Occipital lobe (tissue), 2 donors: ENCODE data around the gene HCFC1. TPM values are rescaled to one million over a fixed set of nuclear protein-coding genes. Genes with fewer than 3 reads are reported as not detected.
A peak's percentile ranks its signal among the peaks of the same experiment; 100 is the strongest.

Experiments used
- DNase-seq: peaks from one replicate; lab custom pipeline; 2025; lab: John Stamatoyannopoulos, UW
- total RNA-seq: library from RNA; depleted of rRNA; stranded (reverse); fragments of >200 nt; gene quantifications from one replicate; pipeline ENCODE4 v1.2.3, GENCODE V29; 2014

HCFC1 gene
- total RNA-seq, 1 donor from 2014 or later, result 12.6 TPM

DNA sequence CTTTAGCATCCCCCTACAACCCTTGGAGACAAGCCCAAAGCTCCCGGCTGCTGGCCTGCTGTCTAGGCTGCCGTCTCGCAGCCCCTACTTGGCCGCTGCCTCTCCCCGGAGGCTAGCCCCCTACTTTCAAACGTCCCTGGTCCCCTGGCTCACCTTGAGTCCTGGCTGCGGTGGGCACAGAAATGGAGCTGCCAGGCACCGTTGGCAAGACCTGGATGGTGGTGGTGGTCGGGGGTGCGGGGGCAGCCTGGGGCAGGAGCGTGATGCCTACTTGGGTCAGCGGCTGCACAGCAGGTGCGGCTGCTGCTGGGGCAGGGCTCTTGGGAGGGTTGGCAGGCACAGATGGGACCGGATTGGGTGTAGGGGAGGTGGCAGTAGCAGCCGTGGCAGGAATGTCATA lies 12.0 kb downstream of the HCFC1 start:
- no peak for DNase-seq

GRCh38 chrX:153958605-153959004 lies 13.0 kb downstream of the HCFC1 start:
- DNase-seq, result no peak

- no peak for DNase-seq
Measured at GRCh38 chrX:153957224-153957623, 14.4 kb downstream of the HCFC1 start.

GRCh38 chrX:153956044-153956907 lies 15.3 kb downstream of the HCFC1 start:
- DNase-seq, result no peak

- DNase-seq, result no peak
Measured at GRCh38 chrX:153955228-153955732, 16.3 kb downstream of the HCFC1 start.

- DNase-seq, result no peak
Measured at GRCh38 chrX:153954558-153955227, 16.9 kb downstream of the HCFC1 start.

- DNase-seq, result no peak
Measured at GRCh38 chrX:153953892-153954557, 17.6 kb downstream of the HCFC1 start.

- peak; percentile 35 for DNase-seq
Measured at GRCh38 chrX:153953342-153953830, 18.2 kb downstream of the HCFC1 start.

DNA sequence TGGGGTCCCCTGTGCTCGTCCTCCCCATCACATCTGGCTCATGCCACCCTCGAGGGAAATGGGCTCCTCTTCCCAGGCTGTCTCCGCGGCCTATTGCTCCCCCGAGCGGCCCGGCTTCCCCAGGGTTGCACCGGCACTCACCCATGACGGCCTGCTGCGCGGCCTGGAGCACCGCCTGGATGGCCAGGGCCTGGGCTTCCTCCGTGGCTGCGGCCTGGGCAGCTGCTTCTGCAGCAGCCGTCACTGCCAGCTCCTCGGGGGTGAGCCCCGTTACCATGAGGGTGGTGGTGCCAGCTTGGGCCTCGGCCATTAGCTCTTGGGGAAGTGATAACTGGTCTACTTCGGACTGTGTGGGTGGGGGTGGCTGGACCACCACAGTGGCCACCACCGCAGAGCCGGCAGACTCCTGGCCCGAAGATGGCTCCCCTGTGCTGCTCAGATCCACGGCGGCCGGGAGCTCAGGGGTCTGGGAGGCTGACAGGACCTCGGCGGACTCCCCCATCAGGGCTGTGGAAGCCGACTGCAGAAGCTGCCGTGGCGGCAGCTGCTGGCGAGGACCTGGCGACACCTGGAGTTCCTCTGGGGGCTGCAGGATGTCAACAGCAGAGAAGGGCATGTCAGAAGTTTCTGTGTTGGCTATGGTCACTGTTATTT lies 19.1 kb downstream of the HCFC1 start:
- no peak for DNase-seq

DNA sequence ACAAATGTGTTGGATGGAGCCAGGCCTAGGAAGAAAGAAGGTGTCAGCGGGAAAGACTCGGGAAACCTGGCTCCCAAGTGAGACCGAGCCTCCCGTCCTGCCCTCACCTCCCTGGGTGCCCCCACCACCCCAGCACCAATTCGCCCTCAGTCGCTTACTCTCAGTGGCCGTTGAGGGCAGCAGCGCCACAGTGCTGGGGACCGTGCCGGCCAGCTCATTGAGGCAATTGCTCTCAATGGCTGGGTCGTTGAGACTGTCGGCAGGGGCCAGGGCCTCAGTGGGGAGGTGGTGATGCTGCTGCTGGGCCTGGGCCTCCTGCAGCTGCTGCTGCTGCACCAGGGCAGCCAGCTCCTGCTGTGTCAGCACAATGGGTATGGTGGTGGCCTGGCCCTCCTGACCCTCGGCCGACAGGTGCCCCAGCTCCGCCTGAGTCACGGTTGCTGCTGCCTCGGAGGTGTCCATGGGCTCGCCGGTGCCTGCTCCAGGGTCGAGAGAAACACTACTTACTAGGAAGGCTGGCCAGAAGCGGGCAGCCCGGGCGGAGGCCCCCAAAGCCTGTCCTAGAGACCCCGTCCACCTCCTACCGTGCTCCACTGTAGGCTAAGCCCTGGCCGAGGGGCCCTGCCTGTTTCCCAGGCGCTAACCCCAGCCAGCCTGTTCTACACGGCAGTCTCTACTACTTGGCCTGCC lies 19.8 kb downstream of the HCFC1 start:
- no peak for DNase-seq

GRCh38 chrX:153950127-153950526 lies 21.5 kb downstream of the HCFC1 start:
- no peak for DNase-seq

DNA sequence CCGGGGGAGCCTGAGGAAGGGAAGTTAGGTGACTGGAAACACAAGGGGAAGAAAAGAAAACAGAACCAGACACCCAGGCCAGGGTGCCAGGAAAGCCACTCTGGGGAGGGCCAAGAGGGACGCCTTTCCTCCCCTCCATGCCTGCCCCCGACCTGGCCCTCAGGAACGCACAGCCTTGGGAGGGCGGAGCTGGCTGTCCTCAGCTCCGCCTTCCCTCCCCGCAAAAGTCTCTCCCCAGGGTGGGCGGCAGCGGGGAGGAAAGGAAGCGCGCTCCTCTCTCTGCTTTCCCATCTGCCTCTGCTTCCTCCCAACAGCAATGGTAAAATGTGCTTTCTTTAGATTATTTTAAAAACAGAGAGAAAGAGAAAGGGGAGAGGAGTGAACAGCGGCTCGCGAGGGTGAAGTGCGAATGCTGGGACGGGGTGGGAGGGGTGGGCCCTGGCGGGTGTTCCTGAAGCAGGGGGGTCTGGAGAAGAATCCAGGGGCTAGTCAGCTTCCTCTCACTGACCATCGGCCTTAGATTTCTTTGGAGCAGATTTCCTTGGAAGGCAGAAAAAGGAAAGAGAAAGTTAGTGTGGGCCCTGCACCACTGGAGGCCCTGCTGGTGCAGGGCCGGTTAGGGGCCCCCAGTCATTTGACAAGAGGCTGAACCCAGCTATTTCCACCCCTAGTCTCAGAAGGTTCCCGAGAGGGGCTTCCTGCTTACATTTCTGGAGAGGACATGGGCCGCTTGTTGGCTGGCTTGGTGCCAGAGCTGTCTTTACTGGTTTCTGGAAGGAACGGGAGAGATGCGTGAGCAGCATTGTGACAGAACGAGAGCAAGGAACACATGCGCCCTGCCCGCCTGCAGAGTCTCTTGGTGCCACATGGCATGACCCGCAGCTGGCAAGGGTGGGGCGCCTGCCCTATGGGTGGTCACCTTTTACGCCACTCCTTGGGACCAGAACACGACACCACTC lies 22.5 kb downstream of the HCFC1 start:
- no peak for DNase-seq

DNA sequence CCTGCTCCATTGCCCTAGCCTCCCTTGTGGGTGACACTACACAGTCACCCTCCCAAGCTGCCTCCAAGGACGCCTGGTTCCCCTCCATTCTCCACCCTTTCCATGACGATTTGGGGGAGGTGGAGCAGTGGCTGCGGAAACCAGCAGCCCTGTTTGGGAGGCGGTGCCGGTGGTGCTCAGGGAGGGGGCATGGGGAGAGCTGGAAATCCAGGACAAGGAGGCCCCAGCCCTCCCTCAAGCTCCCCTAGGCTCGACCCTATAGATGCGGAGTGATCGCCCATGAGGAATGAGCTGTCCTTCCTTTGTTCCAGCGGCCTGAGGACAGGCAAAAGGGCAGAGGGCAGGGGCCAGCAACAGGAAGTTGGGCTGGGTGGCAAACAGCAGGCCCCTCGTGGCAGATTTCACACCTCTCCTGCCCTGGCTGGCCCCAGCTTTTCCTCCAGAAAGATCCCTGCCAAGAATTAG lies 23.6 kb downstream of the HCFC1 start:
- DNase-seq, result no peak

- no peak for DNase-seq
Measured at GRCh38 chrX:153947009-153947769, 24.4 kb downstream of the HCFC1 start.

- no peak for DNase-seq
Measured at GRCh38 chrX:153945956-153946943, 25.4 kb downstream of the HCFC1 start.

GRCh38 chrX:153944800-153945150 lies 26.8 kb downstream of the HCFC1 start:
- no peak for DNase-seq

DNA sequence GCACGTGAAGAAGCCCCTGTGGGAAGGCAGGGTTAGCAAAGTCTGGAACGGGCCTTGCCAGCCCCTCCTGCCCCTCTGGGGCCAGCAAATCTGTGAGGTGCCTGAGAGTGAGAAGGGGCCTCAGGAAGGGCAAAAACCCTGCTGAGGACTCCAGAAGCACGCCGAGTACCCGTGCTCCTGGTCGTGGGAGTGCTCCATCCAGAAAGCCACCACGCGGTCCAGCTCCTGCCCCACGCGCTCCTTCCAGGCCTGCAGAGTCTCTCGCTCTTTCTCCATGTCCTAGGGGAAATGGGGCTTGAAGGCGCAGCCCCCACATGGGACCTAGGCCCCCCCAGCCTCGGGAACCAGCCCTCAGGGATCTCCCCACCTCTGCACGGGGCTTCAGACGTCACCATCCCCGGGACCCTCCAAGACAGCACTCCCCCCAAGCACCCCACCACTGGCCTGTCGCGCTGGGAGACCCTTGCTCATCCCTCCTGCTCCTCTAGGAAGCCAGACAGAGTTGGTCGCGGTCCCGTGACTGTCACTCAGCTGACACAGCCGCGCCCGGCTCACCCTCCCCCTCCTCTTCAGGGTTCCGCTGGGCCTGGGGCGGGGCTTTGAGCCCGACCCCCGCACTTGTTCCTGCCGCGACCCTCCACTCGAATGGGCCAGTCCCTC lies 27.3 kb downstream of the HCFC1 start, which contains the start of gene RENBP:
TSS of gene RENBP (minus strand) at position 504 of the 660 bp plus-strand sequence. CDS start at position 471, 33 bp downstream.
- DNase-seq, result no peak
